Hippocampal formation (tissue), 2 donors: Measurements from ENCODE around the gene PUM2.
"Not testable (repeated sequence)": the region's sequence is repeated elsewhere in the genome, so short reads cannot be mapped to it uniquely, and the experiment has no call there.

Experiments used
- DNase-seq, 2 donors: peaks; one replicate each; lab custom pipeline; 2025; lab: John Stamatoyannopoulos, UW

PUM2 gene

GRCh38 chr2:20368706-20369105 is 18.1 kb upstream of the PUM2 start:
- DNase-seq, result no peak

GRCh38 chr2:20367929-20368328 is 17.3 kb upstream of the PUM2 start:
- not testable (repeated sequence) for DNase-seq

GRCh38 chr2:20366672-20367116 is 16.1 kb upstream of the PUM2 start:
- no peak for DNase-seq

GRCh38 chr2:20365249-20365817 is 14.7 kb upstream of the PUM2 start:
- DNase-seq, result no peak

GRCh38 chr2:20363578-20363977 is 12.9 kb upstream of the PUM2 start:
- no peak for DNase-seq

GRCh38 chr2:20362701-20363435 is 12.2 kb upstream of the PUM2 start:
- no peak for DNase-seq

- no peak for DNase-seq
Measured at GRCh38 chr2:20361893-20362292, 11.2 kb upstream of the PUM2 start.

- no peak for DNase-seq
Measured at GRCh38 chr2:20359096-20359495, 8.5 kb upstream of the PUM2 start.

GRCh38 chr2:20357638-20358389 is 7.2 kb upstream of the PUM2 start:
- DNase-seq, result no peak

- DNase-seq, result no peak
Measured at GRCh38 chr2:20356042-20356441, 5.4 kb upstream of the PUM2 start.

GRCh38 chr2:20355131-20355530 is 4.5 kb upstream of the PUM2 start:
- no peak for DNase-seq

- DNase-seq, result no peak
Measured at GRCh38 chr2:20353241-20353992, 2.8 kb upstream of the PUM2 start.

- no peak for DNase-seq
Measured at GRCh38 chr2:20352581-20353216, 2.1 kb upstream of the PUM2 start.

GRCh38 chr2:20352230-20352578 is 1.6 kb upstream of the PUM2 start:
- no peak for DNase-seq

GRCh38 chr2:20351555-20352229 is 1.0 kb upstream of the PUM2 start:
- DNase-seq, result no peak

GRCh38 chr2:20350041-20350712 is 467 bp downstream of the PUM2 start:
- DNase-seq, result peak in 1 of 2 donors; percentile 68

GRCh38 chr2:20349513-20349921 is 1.1 kb downstream of the PUM2 start:
- no peak for DNase-seq

- DNase-seq, result no peak
Measured at GRCh38 chr2:20348542-20348941, 2.1 kb downstream of the PUM2 start.

GRCh38 chr2:20346565-20347381 is 3.9 kb downstream of the PUM2 start:
- DNase-seq, result no peak

GRCh38 chr2:20343128-20343527 is 7.5 kb downstream of the PUM2 start:
- DNase-seq, result no peak
